Astrocyte (in vitro differentiated cells and primary cell): ENCODE measurements around the gene DROSHA.

Source experiments
- EZH2 ChIP-seq: IDR thresholded peaks from 2 replicates; pipeline ENCODE4 v1.6.1; 2012; ENCODE audit warnings: mild to moderate bottlenecking, low read length, inconsistent platforms; ENCODE audit not compliant: insufficient read depth
- TF ChIP-seq, protein P1 (sequence below): IDR thresholded peaks from 2 replicates; pipeline ENCODE4 v1.5.1; 2011; ENCODE audit warnings: low read depth, mild to moderate bottlenecking, inconsistent platforms, low read length, moderate library complexity; ENCODE audit not compliant: insufficient read depth

DNA sequence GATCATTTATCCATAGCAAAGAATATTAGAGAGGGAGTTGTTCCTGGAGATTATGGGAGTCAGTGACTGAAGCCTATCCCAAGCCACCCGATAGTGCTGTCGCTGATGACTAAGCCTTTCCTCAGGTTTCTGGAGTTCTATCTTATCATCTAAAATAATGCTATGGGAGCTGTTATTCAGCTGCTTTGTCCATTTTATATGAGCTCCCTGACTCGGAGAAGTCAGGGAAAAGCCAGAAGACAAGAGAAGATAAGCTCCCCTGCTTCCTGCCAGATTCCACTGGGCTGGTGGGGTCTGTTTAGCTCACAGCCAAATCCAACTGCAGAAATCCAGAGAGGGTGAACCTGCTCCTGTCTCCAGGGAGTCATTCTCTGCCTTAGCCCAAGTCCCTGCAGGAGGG, 148.2 kb downstream of the DROSHA start:
- TF ChIP-seq, protein P1, sequence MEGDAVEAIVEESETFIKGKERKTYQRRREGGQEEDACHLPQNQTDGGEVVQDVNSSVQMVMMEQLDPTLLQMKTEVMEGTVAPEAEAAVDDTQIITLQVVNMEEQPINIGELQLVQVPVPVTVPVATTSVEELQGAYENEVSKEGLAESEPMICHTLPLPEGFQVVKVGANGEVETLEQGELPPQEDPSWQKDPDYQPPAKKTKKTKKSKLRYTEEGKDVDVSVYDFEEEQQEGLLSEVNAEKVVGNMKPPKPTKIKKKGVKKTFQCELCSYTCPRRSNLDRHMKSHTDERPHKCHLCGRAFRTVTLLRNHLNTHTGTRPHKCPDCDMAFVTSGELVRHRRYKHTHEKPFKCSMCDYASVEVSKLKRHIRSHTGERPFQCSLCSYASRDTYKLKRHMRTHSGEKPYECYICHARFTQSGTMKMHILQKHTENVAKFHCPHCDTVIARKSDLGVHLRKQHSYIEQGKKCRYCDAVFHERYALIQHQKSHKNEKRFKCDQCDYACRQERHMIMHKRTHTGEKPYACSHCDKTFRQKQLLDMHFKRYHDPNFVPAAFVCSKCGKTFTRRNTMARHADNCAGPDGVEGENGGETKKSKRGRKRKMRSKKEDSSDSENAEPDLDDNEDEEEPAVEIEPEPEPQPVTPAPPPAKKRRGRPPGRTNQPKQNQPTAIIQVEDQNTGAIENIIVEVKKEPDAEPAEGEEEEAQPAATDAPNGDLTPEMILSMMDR: no peak
- TF ChIP-seq EZH2: no peak
